Measurements from ENCODE around the gene TMEM247.

TMEM247 gene

GRCh38 chr2:46497766-46498165, 18.4 kb downstream of the TMEM247 start:
- H3K9me3 ChIP-seq (ENCODE audit: control insufficient read depth, insufficient read depth, low read length) = no peaks in the 10 kb centered on the region

GRCh38 chr2:46498681-46499080, 19.3 kb downstream of the TMEM247 start:
- Histone ChIP-seq H3K27me3 (ENCODE audit: control insufficient read depth, low read length) (peaks cover 22% of the 10 kb centered on the region), H3K9me3 (ENCODE audit: control insufficient read depth, insufficient read depth, low read length) (no peaks in the 10 kb centered on the region), H3F3A (ENCODE audit: control insufficient read depth, insufficient read depth) (peaks cover 4% of the 10 kb centered on the region; the same call in 1 of the 2 replicates), H4K20me1 (ENCODE audit: control insufficient read depth, insufficient read depth, low read depth, low read length) (no peaks in the 10 kb centered on the region), H3K9me2 (replicated peaks; ENCODE audit: control insufficient read depth, low read length) (no peaks in the 10 kb centered on the region), H3K4me1 (ENCODE audit: control insufficient read depth, low read length) (peaks cover 26% of the 10 kb centered on the region), H3K4me2 (ENCODE audit: low read length) (no peak overlapping the region), H3K27ac (ENCODE audit: low read depth, low read length) (no peak overlapping the region), H3K79me2 (ENCODE audit: control insufficient read depth, low read length) (no peaks in the 10 kb centered on the region), H3K36me3 (ENCODE audit: control insufficient read depth, low read length) (no peaks in the 10 kb centered on the region), H3K4me3 (ENCODE audit: low read length) (no peak overlapping the region)
- no peak for TF ChIP-seq EZH2phosphoT487 (IDR thresholded peaks at IDR 0.05; ENCODE audit: borderline replicate concordance, low read length)
- TF ChIP-seq CTCF (IDR thresholded peaks at IDR 0.05; ENCODE audit: low read depth, low read length, poor library complexity, severe bottlenecking) = no peak

More at GRCh38 chr2:46497766-46498165, 18.4 kb downstream of the TMEM247 start:
- H3K27me3 ChIP-seq (ENCODE audit: control insufficient read depth, low read length) = peaks cover 22% of the 10 kb centered on the region
- H3K27ac ChIP-seq (ENCODE audit: low read depth, low read length) = no peak overlapping the region
- peaks cover 35% of the 10 kb centered on the region for H3K4me1 ChIP-seq (ENCODE audit: control insufficient read depth, low read length)
- no peaks in the 10 kb centered on the region for H3K9me2 ChIP-seq (replicated peaks; ENCODE audit: control insufficient read depth, low read length)
- H4K20me1 ChIP-seq (ENCODE audit: control insufficient read depth, insufficient read depth, low read depth, low read length) = no peaks in the 10 kb centered on the region
- no peak for TF ChIP-seq EZH2phosphoT487 (IDR thresholded peaks at IDR 0.05; ENCODE audit: borderline replicate concordance, low read length)
- TF ChIP-seq CTCF (IDR thresholded peaks at IDR 0.05; ENCODE audit: low read depth, low read length, poor library complexity, severe bottlenecking) = no peak
- H3K4me2 ChIP-seq (ENCODE audit: low read length) = no peak overlapping the region
- H3K36me3 ChIP-seq (ENCODE audit: control insufficient read depth, low read length) = no peaks in the 10 kb centered on the region
- no peak overlapping the region for H3K4me3 ChIP-seq (ENCODE audit: low read length)
- H3F3A ChIP-seq (ENCODE audit: control insufficient read depth, insufficient read depth) = peaks cover 4% of the 10 kb centered on the region; the same call in 1 of the 2 replicates
- H3K79me2 ChIP-seq (ENCODE audit: control insufficient read depth, low read length) = no peaks in the 10 kb centered on the region

- TF ChIP-seq EZH2phosphoT487 (IDR thresholded peaks at IDR 0.05; ENCODE audit: borderline replicate concordance, low read length) = no peak
- no peak for TF ChIP-seq CTCF (IDR thresholded peaks at IDR 0.05; ENCODE audit: low read depth, low read length, poor library complexity, severe bottlenecking)
- Histone ChIP-seq H4K20me1 (ENCODE audit: control insufficient read depth, insufficient read depth, low read depth, low read length) (no peaks in the 10 kb centered on the region), H3K79me2 (ENCODE audit: control insufficient read depth, low read length) (no peaks in the 10 kb centered on the region), H3K27me3 (ENCODE audit: control insufficient read depth, low read length) (peaks cover 22% of the 10 kb centered on the region), H3K27ac (ENCODE audit: low read depth, low read length) (no peak overlapping the region), H3K9me2 (replicated peaks; ENCODE audit: control insufficient read depth, low read length) (no peaks in the 10 kb centered on the region), H3K36me3 (ENCODE audit: control insufficient read depth, low read length) (no peaks in the 10 kb centered on the region), H3K9me3 (ENCODE audit: control insufficient read depth, insufficient read depth, low read length) (no peaks in the 10 kb centered on the region), H3K4me3 (ENCODE audit: low read length) (peak overlapping the region; percentile 89), H3K4me1 (ENCODE audit: control insufficient read depth, low read length) (peaks cover 24% of the 10 kb centered on the region), H3F3A (ENCODE audit: control insufficient read depth, insufficient read depth) (peaks cover 4% of the 10 kb centered on the region; the same call in 1 of the 2 replicates), H3K4me2 (ENCODE audit: low read length) (peak overlapping the region; percentile 98)
Observed at GRCh38 chr2:46499392-46499785, 20.0 kb downstream of the TMEM247 start.

All from DOHH2 (cell line).